ENCODE measurements around the gene TEDDM1.
A peak's percentile ranks its signal among the peaks of the same experiment; 100 is the strongest.
"Not testable (repeated sequence)": the region's sequence is repeated elsewhere in the genome, so short reads cannot be mapped to it uniquely, and the experiment has no call there.

TEDDM1 gene, protein sequence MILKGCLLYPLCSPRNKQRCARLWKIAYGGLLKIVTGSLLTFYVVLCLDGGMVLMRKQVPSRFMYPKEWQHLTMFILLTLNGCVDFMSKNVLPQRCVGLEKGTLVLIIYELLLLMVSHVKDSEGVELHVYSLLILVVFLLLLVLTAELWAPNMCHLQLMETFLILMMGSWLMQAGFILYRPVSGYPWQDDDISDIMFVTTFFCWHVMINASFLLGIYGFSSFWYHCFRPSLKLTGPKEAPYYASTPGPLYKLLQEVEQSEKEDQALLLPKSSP

DNA sequence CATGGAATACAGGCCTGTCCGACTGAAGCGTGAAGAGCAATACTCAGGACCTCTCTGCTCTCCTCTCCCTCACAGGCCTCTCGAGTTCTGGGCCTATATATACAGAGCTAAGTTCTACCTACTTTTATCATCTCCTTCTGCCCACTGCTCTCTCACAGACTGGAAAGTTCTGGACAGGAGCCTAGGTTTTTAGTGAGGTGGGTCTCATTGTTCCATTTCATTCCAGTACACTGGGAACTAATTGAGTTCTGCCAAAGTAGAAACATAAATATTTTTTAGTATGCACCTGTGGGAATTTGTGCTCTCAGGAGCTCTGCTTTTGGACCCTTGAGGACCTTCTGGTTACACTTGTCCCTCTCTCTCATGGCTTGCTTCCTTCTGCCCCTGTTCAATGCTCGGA, at the start of gene TEDDM1:
TEDDM1 (minus strand) TSS at position 101 of the 400 bp plus-strand sequence. CDS start 182 bp downstream, outside the sequence.
- H3K36me3 ChIP-seq (ENCODE audit: insufficient read depth, insufficient read length, low read length), result no peaks in the 10 kb centered on the region
- no peaks in the 10 kb centered on the region for H3K27me3 ChIP-seq (ENCODE audit: insufficient read depth, insufficient read length)
- no peak within 1 kb of the TSS for H3K4me3 ChIP-seq (ENCODE audit: insufficient read length, low read depth)
- no peak for TF ChIP-seq ZNF274 (IDR thresholded peaks at IDR 0.05; ENCODE audit: low read depth, low read length)
- TF ChIP-seq SUZ12 (IDR thresholded peaks at IDR 0.05; ENCODE audit: extremely low read depth, insufficient read depth, insufficient read length), result no peak
- H3K4me1 ChIP-seq (ENCODE audit: insufficient read depth, insufficient read length), result no peaks in the 10 kb centered on the region
- no peak for DNase-seq (ENCODE audit: low read depth, low spot score)
- H3K9ac ChIP-seq (ENCODE audit: insufficient read length, low read depth), result no peak within 1 kb of the TSS
- peaks cover 7% of the 10 kb centered on the region for H3K9me3 ChIP-seq (ENCODE audit: insufficient read depth, low read length)

DNA sequence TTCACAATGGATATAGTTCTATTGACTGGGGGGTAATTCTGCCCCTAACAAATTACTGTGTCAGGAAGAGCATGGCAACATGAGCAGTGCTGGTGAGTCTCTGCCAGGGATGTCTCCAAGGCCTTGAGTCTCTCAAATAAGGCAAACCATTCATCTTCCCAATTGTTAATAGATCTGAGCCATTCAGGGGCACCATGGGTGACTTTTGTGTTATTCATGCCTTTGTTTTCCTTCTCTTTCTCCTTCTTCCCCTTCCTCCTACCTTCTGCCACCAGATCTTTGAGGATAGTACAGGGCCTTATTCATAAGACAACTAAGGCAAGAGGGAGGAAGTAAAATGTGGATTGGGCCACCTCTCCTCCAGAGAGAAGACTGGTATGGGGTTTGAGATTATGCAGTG, 49.6 kb upstream of the TEDDM1 start, which contains the start of gene RGSL1:
RGSL1 (plus strand) TSS at position 60 of the 400 bp plus-strand sequence; CDS start at position 80, 20 bp downstream.
- no peak within 1 kb of the TSS for H3K4me3 ChIP-seq (ENCODE audit: insufficient read length, low read depth)
- H3K9ac ChIP-seq (ENCODE audit: insufficient read length, low read depth), result no peak within 1 kb of the TSS
- H3K9me3 ChIP-seq (ENCODE audit: insufficient read depth, low read length), result peaks cover 8% of the 10 kb centered on the region; the same call in 1 of the 2 replicates
- no peaks in the 10 kb centered on the region for H3K4me1 ChIP-seq (ENCODE audit: insufficient read depth, insufficient read length)
- DNase-seq (ENCODE audit: low read depth, low spot score), result no peak
- TF ChIP-seq ZNF274 (IDR thresholded peaks at IDR 0.05; ENCODE audit: low read depth, low read length) (no peak), YY1 (IDR thresholded peaks at IDR 0.05; ENCODE audit: insufficient read depth, insufficient read length) (no peak), SUZ12 (IDR thresholded peaks at IDR 0.05; ENCODE audit: extremely low read depth, insufficient read depth, insufficient read length) (no peak)
- no peaks in the 10 kb centered on the region for H3K36me3 ChIP-seq (ENCODE audit: insufficient read depth, insufficient read length, low read length)
- H3K27me3 ChIP-seq (ENCODE audit: insufficient read depth, insufficient read length), result peaks cover 3% of the 10 kb centered on the region

DNA sequence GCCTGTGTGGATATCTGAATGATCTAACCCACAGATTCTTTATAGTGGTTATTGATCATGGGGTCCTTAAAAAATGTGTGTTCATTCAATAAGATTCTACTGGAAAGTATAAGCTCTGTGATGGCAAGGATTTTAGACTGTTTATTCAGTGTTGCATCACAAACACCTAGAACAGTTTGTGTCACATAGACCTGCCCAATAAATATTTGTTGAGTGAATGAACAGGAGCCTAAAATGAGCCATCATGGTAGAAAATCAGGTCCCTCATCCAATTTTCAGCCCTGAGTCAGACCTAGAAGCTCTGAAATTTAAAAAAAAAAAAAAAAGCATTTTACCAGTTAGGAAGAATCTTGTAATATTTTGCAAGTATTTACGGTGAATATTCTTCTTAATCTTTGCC, 47.2 kb upstream of the TEDDM1 start:
- TF ChIP-seq SUZ12 (IDR thresholded peaks at IDR 0.05; ENCODE audit: extremely low read depth, insufficient read depth, insufficient read length) (no peak), ZNF274 (IDR thresholded peaks at IDR 0.05; ENCODE audit: low read depth, low read length) (no peak), YY1 (IDR thresholded peaks at IDR 0.05; ENCODE audit: insufficient read depth, insufficient read length) (no peak)

DNA sequence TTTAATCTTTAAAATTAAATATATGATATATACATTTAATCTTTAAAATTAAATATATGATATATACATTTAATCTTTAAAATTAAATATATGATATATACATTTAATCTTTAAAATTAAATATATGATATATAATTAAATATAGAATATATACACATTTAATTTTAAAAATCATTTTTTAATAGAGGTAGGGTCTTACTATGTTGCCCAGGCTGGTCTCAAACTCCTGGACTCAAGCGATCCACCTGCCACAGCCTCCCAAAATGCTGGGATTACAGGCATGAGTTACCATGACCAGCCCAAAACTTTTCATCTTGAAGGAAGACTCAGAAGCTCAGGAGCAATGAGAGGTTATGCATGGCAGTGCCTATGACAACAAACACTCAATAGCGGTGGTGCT, 46.7 kb upstream of the TEDDM1 start:
- not testable (repeated sequence) for H3K9ac ChIP-seq (ENCODE audit: insufficient read length, low read depth); H3K4me3 ChIP-seq (ENCODE audit: insufficient read length, low read depth); H3K27me3 ChIP-seq (ENCODE audit: insufficient read depth, insufficient read length); H3K4me1 ChIP-seq (ENCODE audit: insufficient read depth, insufficient read length); H3K9me3 ChIP-seq (ENCODE audit: insufficient read depth, low read length); DNase-seq (ENCODE audit: low read depth, low spot score); H3K36me3 ChIP-seq (ENCODE audit: insufficient read depth, insufficient read length, low read length)

More for the DNA sequence above, 47.2 kb upstream of the TEDDM1 start:
- Histone ChIP-seq H3K4me3 (ENCODE audit: insufficient read length, low read depth) (no peak overlapping the region), H3K4me1 (ENCODE audit: insufficient read depth, insufficient read length) (peaks cover 4% of the 10 kb centered on the region), H3K36me3 (ENCODE audit: insufficient read depth, insufficient read length, low read length) (no peaks in the 10 kb centered on the region), H3K27me3 (ENCODE audit: insufficient read depth, insufficient read length) (peaks cover 3% of the 10 kb centered on the region), H3K9me3 (ENCODE audit: insufficient read depth, low read length) (peaks cover 8% of the 10 kb centered on the region; the same call in 1 of the 2 replicates), H3K9ac (ENCODE audit: insufficient read length, low read depth) (no peak overlapping the region)
- DNase-seq (ENCODE audit: low read depth, low spot score), result no peak

DNA sequence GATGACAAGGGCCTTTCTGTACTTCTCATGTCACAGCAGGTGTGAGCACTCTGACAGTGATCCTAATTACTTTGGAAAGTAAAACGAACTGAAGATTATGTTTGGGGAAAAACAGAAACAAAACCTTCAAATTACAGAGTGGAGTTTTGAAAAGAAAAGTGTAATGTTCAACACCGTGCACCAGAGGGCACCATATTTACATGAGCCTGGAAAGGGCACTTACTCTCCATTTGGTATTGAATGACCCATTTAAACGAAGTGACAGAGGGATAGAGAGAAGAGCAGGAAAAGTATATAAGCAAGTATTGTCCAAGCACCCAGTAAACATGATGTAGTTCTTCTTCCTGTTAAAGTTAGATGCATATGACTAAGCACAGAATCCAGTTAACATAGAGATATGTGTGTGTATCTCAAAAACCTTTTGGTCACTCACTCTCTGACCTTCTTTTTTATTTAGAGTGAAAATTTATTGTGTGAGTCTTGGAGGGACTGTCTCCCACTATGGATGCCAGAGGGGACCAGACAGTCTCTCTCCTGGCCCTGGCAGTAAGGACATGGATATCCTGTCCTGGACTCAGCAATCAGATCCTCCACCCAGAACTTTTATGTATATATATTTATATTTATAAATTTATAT, 45.7 kb upstream of the TEDDM1 start:
- no peak overlapping the region for H3K9ac ChIP-seq (ENCODE audit: insufficient read length, low read depth)
- peak; percentile 66 for DNase-seq (ENCODE audit: low read depth, low spot score)
- peaks cover 4% of the 10 kb centered on the region for H3K4me1 ChIP-seq (ENCODE audit: insufficient read depth, insufficient read length)
- peaks cover 8% of the 10 kb centered on the region; the same call in 1 of the 2 replicates for H3K9me3 ChIP-seq (ENCODE audit: insufficient read depth, low read length)
- no peak overlapping the region for H3K4me3 ChIP-seq (ENCODE audit: insufficient read length, low read depth)
- peaks cover 3% of the 10 kb centered on the region for H3K27me3 ChIP-seq (ENCODE audit: insufficient read depth, insufficient read length)
- no peaks in the 10 kb centered on the region for H3K36me3 ChIP-seq (ENCODE audit: insufficient read depth, insufficient read length, low read length)
- TF ChIP-seq ZNF274 (IDR thresholded peaks at IDR 0.05; ENCODE audit: low read depth, low read length), result no peak
- TF ChIP-seq YY1 (IDR thresholded peaks at IDR 0.05; ENCODE audit: insufficient read depth, insufficient read length), result no peak
- no peak for TF ChIP-seq SUZ12 (IDR thresholded peaks at IDR 0.05; ENCODE audit: extremely low read depth, insufficient read depth, insufficient read length)

DNA sequence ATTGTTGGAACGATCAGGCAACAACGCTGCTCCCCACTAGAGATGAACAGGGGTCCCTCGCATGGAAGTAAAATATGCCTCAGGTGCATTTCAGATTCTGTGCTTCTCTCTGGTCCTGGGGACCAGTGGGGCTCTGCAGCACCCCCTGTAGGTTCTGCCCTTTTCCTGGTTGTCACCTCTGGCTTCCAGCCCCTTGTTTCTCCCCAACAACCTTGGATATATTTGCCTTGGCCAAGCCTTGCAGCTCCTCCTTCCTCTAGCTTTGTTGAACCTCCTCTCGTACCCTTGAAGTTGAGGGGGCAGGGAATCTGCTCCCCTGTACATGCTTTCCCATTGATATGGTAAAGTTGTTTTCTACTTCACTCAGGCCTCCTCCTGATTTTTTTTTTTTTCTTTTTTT, 44.0 kb upstream of the TEDDM1 start:
- H3K9me3 ChIP-seq (ENCODE audit: insufficient read depth, low read length), result peaks cover 18% of the 10 kb centered on the region; the same call in 1 of the 2 replicates
- no peak for TF ChIP-seq YY1 (IDR thresholded peaks at IDR 0.05; ENCODE audit: insufficient read depth, insufficient read length)
- TF ChIP-seq SUZ12 (IDR thresholded peaks at IDR 0.05; ENCODE audit: extremely low read depth, insufficient read depth, insufficient read length), result no peak
- TF ChIP-seq ZNF274 (IDR thresholded peaks at IDR 0.05; ENCODE audit: low read depth, low read length), result no peak
- H3K4me3 ChIP-seq (ENCODE audit: insufficient read length, low read depth), result no peak overlapping the region
- peaks cover 3% of the 10 kb centered on the region for H3K27me3 ChIP-seq (ENCODE audit: insufficient read depth, insufficient read length)
- peaks cover 4% of the 10 kb centered on the region for H3K4me1 ChIP-seq (ENCODE audit: insufficient read depth, insufficient read length)
- no peaks in the 10 kb centered on the region for H3K36me3 ChIP-seq (ENCODE audit: insufficient read depth, insufficient read length, low read length)
- peak; percentile 78 for DNase-seq (ENCODE audit: low read depth, low spot score)
- no peak overlapping the region for H3K9ac ChIP-seq (ENCODE audit: insufficient read length, low read depth)

DNA sequence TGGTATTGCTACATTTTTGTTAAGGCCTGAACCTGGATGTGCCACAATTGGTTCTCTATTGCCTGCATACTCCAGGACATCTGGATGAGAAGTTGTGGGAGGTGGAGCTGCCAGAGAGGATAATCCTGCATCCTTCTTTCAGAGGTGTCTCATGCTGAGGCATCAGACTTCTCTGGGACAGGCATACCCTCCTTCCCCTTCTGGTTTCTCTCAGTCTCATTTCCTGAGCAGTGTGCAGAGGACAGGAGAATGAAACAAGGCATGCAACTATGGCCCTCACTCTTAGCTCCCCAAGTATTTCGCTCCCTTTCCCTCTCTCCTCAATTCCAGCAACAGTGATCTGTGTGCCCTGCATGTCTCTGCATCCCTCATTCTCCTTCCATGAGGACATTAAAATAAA, 41.9 kb upstream of the TEDDM1 start:
- H3K27me3 ChIP-seq (ENCODE audit: insufficient read depth, insufficient read length), result no peaks in the 10 kb centered on the region
- no peak for TF ChIP-seq ZNF274 (IDR thresholded peaks at IDR 0.05; ENCODE audit: low read depth, low read length)
- no peak for TF ChIP-seq YY1 (IDR thresholded peaks at IDR 0.05; ENCODE audit: insufficient read depth, insufficient read length)
- TF ChIP-seq SUZ12 (IDR thresholded peaks at IDR 0.05; ENCODE audit: extremely low read depth, insufficient read depth, insufficient read length), result no peak
- H3K4me1 ChIP-seq (ENCODE audit: insufficient read depth, insufficient read length), result peaks cover 4% of the 10 kb centered on the region
- DNase-seq (ENCODE audit: low read depth, low spot score), result no peak
- H3K36me3 ChIP-seq (ENCODE audit: insufficient read depth, insufficient read length, low read length), result no peaks in the 10 kb centered on the region
- no peak overlapping the region for H3K4me3 ChIP-seq (ENCODE audit: insufficient read length, low read depth)
- peaks cover 22% of the 10 kb centered on the region for H3K9me3 ChIP-seq (ENCODE audit: insufficient read depth, low read length)
- no peak overlapping the region for H3K9ac ChIP-seq (ENCODE audit: insufficient read length, low read depth)
